ENCODE results near the gene ZNF385D.
A peak's percentile ranks its signal among the peaks of the same experiment; 100 is the strongest.
"Not testable (repeated sequence)": the region's sequence is repeated elsewhere in the genome, so short reads cannot be mapped to it uniquely, and the experiment has no call there.

Gene ZNF385D

DNA sequence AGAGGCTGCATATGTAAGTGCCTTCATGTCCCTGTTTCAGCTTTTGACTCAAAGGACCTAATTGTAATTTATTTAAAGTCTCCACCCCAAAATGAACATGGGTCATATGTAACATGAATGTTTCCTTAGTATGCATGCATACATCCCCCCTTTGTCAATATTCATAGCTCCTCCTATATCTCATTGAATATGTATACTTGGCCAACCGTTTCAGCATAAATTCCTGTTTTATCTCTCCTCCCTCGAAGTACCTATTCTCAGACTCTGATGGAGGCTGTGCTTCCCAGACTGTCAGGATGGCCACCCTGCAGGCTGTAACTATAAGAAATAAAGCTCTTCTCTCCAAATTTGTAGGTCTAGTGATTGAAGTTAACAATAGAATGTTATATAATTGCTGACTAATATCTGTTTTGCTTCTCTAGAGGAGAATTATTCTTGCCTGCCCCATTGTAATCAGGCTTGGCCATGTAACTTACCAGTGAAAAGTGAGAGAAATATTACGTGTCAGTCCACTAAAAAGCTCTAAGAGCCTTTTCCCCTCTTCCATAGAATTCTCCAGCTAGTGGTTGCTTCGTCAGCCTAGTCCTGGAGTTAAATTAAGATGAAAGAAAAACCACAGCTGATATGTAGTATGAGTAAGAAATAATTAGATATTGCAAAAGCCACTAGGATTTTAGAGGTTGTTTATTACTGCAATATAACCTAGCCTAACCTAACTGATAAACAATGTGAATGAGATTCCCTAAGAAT lies 245.1 kb downstream of the ZNF385D start:
- DNase-seq: no peak

GRCh38 chr3:21502656-21503055 lies 248.4 kb downstream of the ZNF385D start:
- DNase-seq: no peak

DNA sequence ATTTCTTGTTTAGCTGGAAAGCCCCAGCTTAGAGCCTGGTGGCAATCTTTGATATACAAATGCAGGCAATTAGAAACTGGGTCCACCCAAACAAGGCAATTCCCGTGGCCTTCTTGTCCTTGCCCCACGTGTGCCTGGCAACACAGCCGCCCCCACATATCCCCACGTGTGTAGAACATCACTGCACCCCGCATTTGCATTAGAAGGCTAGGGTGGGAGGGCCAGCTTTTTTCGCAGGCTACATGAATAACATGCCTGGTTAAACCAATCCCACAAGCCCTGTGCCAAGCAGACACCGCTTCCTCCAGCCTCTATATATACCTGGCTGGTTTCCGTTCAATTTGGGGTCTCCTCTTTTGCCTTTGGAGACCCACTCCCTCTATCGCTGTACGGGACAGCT lies 250.2 kb downstream of the ZNF385D start:
- DNase-seq: no peak

DNA sequence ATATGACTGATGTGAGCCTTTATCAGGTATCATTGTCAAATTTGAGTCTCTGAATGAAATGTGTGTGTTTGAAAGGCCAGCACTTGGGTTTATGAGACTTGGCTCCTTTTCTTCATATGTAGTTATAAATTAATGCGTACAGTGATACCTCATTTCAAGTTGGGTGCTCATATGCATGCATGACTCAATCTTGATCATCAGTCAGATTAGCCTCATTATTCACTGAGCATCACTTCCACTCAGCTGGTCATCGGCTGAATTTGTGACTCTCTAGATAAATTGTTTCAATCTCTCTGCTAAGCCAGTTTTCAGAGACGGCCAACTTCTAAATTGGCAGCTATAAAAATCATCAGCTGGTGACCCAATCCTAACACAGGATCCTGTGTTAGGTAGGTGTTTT lies 260.3 kb downstream of the ZNF385D start:
- DNase-seq: not testable (repeated sequence)

- no peak for DNase-seq
Measured at GRCh38 chr3:21487520-21487919, 263.5 kb downstream of the ZNF385D start.

DNA sequence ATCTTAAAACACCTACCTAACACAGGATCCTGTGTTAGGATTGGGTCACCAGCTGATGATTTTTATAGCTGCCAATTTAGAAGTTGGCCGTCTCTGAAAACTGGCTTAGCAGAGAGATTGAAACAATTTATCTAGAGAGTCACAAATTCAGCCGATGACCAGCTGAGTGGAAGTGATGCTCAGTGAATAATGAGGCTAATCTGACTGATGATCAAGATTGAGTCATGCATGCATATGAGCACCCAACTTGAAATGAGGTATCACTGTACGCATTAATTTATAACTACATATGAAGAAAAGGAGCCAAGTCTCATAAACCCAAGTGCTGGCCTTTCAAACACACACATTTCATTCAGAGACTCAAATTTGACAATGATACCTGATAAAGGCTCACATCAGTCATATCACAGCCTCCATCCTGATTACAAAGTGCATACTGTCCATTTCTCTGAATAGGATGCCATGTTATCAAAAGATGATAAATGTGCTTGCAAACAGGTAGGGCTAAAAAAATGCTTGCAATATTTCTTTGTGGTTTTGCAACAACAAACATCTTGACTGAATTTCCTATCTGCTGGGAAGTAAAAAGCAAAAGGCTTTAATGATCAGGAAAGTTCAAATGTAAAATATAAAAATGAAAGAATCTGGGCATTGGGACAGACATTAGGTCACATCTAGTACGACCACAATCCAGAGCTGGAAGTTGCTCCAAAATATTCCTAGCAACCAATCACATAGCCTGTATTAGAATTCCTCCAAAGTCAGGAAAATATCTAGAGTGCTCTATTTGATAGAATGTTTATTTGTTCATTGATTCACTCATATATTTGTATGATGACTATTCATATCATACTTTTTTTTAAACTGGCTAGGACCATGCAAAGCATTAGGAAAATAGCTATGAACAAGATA lies 264.7 kb downstream of the ZNF385D start:
- DNase-seq: not testable (repeated sequence)

DNA sequence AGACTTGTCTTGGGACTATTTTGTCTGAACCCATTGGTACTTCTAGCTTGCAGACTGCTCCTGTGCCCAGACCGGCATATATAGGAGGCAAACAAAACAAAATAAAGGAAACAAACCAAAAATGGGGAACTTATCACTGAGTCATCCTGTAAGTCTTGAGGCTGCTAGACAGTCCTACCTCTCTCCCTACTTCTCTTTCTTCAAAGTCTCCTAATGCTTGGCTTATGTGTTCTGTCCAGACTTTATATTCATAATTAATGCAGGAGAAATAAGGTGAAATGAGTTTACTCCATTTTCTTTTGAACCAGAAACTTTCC lies 266.2 kb downstream of the ZNF385D start:
- DNase-seq: no peak

DNA sequence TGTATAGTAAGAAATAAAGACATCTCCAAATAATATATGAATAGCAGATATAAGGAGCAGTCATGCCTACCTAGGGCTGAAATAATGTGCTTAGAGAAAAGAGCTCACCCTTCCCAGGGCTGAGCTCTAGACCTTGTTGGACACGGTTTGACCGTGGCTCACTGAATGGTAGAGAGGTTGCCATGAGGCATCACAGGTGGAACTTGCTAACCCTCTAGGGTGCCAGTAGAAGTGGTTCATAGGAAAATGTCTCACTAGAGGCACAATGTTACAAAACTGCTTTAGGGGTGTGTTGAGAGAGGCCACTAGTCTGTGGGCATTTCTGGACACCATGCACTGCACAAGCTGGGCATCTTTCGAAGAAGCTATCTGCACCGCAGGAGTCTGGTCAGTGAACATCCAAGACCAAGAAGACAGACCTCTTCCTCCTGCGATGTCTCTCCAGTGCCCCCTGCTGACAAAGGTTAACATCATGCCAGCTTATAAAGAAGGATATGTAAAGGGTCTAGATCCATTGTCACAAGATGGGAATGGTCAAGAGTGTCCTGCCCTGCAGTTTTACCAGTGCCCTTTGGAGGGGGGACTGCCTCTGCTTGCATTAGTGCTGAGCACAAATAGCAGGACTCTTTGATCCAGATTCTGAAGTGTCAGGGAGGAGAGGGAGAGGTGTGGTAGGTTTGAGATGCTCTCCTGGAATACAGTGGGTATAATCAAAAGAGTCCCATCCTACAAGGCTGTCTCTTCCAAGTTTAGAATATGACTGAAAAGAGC lies 266.8 kb downstream of the ZNF385D start:
- DNase-seq: peak; percentile 65

- DNase-seq: no peak
Measured at GRCh38 chr3:21481991-21482390, 269.0 kb downstream of the ZNF385D start.

- no peak for DNase-seq
Measured at GRCh38 chr3:21477541-21478288, 273.3 kb downstream of the ZNF385D start.

GRCh38 chr3:21466476-21466875 lies 284.5 kb downstream of the ZNF385D start:
- DNase-seq: no peak

GRCh38 chr3:21464746-21465145 lies 286.3 kb downstream of the ZNF385D start:
- DNase-seq: no peak

DNA sequence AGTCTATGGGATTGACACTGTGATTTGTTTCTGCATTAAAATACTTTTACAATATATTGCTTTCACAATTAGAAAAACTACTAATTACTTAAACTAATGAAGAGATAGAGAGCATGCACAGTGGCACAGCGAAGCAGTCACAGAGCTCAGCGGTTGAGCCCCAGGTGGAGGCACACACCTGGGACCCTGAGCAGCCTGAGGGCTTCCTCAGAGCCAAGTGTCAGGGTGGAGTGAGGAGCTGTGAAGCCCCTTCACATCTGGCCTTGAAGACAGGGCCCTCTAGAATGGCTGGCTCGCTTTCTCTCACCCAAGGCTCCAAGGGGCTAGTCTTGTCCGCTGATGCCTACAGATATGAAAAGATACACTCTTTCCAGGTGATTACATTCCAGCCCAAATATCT lies 287.7 kb downstream of the ZNF385D start:
- no peak for DNase-seq

DNA sequence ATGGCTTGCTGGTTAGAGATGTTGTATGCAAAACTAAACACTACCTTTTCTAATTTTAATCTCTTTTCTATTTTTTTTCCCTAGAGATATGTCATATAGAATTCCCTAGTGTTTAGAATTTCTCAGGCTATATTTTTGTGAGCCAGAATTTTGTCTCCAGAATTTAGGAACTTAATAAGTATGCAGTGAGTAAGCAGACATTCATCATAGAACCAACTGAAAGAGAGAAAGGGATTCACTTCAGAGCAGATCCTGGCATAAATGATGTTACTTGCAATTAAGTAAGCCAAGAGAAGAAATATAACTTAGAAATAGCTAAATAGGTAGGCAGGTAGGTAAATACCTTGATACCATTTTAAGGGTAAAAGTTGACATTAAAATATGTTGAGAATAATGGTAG lies 288.9 kb downstream of the ZNF385D start:
- DNase-seq: no peak

DNA sequence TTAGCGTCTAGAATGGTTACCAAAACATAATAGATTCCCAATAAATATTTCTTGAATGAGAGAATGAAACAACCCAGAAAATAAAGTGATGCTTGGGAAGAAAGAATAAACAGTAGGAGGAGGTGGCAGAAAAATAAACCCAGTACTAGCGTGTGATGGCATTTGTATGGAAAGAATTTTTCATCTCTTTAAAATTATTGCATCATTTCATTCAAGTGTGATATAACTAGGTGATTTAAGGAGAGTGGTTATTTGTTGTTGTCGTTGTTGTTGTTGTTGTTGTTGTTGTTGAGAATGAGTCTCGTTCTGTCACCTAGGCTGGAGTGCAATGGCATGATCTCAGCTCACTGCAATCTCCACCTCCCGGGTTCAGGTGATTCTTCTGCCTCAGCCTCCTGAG lies 293.9 kb downstream of the ZNF385D start:
- no peak for DNase-seq

- no peak for DNase-seq
Measured at GRCh38 chr3:21449738-21450137, 301.3 kb downstream of the ZNF385D start.

DNA sequence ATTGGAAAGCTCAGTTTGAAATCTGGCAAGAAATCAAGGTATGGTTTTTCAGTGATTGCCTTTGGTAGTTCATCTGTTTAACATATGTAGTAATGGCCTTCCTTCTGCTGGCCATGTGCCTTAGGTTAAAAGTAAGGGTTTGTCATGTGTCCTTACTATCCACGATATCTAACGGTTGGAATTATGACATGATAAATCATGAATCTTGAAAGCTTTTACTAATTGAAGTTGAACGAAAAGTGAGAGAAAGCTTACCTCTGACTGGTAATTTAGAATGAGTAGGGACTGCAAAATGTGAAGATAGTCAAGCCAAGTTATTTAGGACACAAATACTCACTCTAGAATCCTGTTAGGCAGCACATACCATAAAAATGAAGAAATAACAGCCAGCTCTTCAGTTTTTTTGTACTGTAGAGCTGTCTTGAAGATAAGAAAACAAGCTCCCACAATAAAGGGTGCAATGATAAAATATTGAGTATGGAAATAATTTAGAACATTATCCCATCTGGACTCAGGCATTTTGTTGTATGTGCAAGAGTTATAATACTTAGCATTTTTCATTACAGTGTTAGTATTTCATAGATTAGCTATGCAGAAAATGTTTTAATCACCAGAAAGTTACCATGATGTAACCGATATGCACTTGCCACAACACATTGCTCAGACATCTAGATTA lies 303.4 kb downstream of the ZNF385D start:
- DNase-seq: no peak

- no peak for DNase-seq
Measured at GRCh38 chr3:21446945-21447475, 304.0 kb downstream of the ZNF385D start.

DNA sequence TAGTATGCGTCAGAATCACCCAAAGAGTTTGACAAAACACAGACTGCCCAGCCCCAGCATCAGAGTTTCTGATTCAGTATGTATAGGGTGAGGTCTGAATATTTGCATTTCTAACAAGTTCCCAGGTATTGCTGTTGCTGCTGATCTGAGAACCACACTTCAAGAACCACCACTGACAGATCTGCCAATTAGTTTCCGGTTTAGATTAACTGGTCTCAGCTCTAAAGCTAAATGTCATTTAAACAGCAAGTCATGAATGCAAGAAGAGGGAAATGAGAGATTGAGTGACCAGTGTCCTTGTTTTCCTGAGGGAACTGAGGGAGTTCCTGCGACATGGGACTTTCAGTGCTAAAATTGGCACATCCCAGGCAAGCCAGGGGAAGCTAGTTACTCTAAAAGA lies 305.0 kb downstream of the ZNF385D start:
- DNase-seq: no peak

GRCh38 chr3:21441821-21442220 lies 309.2 kb downstream of the ZNF385D start:
- DNase-seq: no peak

DNA sequence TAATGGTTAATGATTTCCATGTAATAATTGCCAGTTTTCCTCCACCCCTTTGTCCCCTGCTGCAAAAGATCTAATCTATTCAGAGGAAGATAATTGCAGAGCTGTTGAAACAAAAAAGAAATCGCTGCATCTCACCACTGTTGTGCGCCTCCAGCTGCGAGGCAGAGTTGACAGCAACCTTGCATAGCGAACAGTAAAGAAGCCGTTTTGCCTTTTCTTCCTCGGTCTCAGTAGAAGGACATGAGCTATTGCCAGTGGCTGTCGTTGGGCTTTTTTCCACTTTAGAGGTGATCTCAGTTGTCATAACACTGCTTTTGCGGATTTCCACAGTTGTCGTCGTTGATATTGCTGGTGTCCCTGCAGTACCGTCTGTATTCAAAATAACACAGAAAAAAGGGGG lies 314.2 kb downstream of the ZNF385D start:
- no peak for DNase-seq

GRCh38 chr3:21435871-21436270 lies 315.1 kb downstream of the ZNF385D start:
- peak; percentile 83 for DNase-seq
